Ishikawa (cell line): ENCODE data around the gene SCD5.
A peak's percentile ranks its signal among the peaks of the same experiment; 100 is the strongest.

ENCODE experiments used
- CEBPB ChIP-seq: IDR thresholded peaks from 2 replicates; pipeline ENCODE4 v1.6.1; 2012
- CREB1 ChIP-seq: IDR thresholded peaks from 2 replicates; pipeline ENCODE4 v1.6.1; 2012; ENCODE audit warnings: low read depth
- EGR1 ChIP-seq: IDR thresholded peaks from 2 replicates; pipeline ENCODE4 v1.6.1; 2012
- EP300 ChIP-seq: IDR thresholded peaks from 2 replicates; pipeline ENCODE4 v1.6.1; 2012; ENCODE audit warnings: borderline replicate concordance
- FOXM1 ChIP-seq: IDR thresholded peaks from 2 replicates; pipeline ENCODE4 v1.6.1; 2012; ENCODE audit warnings: low read depth, borderline replicate concordance
- NFIC ChIP-seq: IDR thresholded peaks from 2 replicates; pipeline ENCODE4 v1.6.1; 2012
- RAD21 ChIP-seq: IDR thresholded peaks from 2 replicates; pipeline ENCODE4 v1.6.1; 2012; ENCODE audit warnings: low read depth
- TAF1 ChIP-seq: IDR thresholded peaks from 2 replicates; pipeline ENCODE4 v1.6.1; 2012; ENCODE audit warnings: low read depth, mild to moderate bottlenecking
- TCF12 ChIP-seq: IDR thresholded peaks from 2 replicates; pipeline ENCODE4 v1.6.1; 2012; ENCODE audit warnings: low read depth
- TEAD4 ChIP-seq: IDR thresholded peaks from 2 replicates; pipeline ENCODE4 v1.6.1; 2012
- YY1 ChIP-seq: IDR thresholded peaks from 2 replicates; pipeline ENCODE4 v1.6.1; 2012; ENCODE audit warnings: low read depth
- ZBTB7A ChIP-seq: IDR thresholded peaks from 2 replicates; pipeline ENCODE4 v1.6.1; 2012; ENCODE audit warnings: low read depth
- TF ChIP-seq, protein P1 (sequence below): IDR thresholded peaks from 2 replicates; pipeline ENCODE4 v1.6.1; 2012; ENCODE audit warnings: low read depth, mild to moderate bottlenecking
- TF ChIP-seq, protein P2 (sequence below): IDR thresholded peaks from 2 replicates; pipeline ENCODE4 v1.6.1; 2012
- TF ChIP-seq, protein P3 (sequence below): IDR thresholded peaks from 2 replicates; pipeline ENCODE4 v1.6.1; 2012

The SCD5 gene

DNA sequence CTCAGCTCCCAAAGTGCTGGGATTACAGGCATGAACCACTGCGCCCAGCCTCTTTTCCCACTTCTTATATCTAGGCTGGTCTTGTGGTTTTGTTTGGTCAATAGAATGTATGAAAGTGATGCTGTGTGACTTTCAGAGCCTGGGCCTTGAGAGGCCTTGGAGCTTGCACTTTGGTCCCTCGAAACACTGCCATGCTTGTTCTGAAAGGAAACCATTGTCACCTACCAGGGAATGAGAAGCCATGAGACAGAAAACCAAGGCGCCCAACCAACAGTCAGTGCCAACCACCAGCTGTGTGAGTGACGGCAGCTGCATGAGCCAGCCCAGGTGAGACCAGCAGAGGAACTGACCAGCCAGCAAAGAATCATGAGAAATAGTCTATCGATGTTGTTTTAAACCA, 57.4 kb downstream of the SCD5 start:
- TF ChIP-seq, protein P1, sequence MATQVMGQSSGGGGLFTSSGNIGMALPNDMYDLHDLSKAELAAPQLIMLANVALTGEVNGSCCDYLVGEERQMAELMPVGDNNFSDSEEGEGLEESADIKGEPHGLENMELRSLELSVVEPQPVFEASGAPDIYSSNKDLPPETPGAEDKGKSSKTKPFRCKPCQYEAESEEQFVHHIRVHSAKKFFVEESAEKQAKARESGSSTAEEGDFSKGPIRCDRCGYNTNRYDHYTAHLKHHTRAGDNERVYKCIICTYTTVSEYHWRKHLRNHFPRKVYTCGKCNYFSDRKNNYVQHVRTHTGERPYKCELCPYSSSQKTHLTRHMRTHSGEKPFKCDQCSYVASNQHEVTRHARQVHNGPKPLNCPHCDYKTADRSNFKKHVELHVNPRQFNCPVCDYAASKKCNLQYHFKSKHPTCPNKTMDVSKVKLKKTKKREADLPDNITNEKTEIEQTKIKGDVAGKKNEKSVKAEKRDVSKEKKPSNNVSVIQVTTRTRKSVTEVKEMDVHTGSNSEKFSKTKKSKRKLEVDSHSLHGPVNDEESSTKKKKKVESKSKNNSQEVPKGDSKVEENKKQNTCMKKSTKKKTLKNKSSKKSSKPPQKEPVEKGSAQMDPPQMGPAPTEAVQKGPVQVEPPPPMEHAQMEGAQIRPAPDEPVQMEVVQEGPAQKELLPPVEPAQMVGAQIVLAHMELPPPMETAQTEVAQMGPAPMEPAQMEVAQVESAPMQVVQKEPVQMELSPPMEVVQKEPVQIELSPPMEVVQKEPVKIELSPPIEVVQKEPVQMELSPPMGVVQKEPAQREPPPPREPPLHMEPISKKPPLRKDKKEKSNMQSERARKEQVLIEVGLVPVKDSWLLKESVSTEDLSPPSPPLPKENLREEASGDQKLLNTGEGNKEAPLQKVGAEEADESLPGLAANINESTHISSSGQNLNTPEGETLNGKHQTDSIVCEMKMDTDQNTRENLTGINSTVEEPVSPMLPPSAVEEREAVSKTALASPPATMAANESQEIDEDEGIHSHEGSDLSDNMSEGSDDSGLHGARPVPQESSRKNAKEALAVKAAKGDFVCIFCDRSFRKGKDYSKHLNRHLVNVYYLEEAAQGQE = no peak
- TF ChIP-seq CREB1 (no peak), TCF12 (no peak), EGR1 (no peak), ZBTB7A (no peak), CEBPB (no peak), YY1 (no peak), RAD21 (no peak), TEAD4 (no peak), FOXM1 (no peak), TAF1 (no peak), NFIC (no peak), EP300 (no peak)
- TF ChIP-seq, protein P2, sequence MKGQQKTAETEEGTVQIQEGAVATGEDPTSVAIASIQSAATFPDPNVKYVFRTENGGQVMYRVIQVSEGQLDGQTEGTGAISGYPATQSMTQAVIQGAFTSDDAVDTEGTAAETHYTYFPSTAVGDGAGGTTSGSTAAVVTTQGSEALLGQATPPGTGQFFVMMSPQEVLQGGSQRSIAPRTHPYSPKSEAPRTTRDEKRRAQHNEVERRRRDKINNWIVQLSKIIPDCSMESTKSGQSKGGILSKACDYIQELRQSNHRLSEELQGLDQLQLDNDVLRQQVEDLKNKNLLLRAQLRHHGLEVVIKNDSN = no peak
- TF ChIP-seq, protein P3, sequence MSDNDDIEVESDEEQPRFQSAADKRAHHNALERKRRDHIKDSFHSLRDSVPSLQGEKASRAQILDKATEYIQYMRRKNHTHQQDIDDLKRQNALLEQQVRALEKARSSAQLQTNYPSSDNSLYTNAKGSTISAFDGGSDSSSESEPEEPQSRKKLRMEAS = no peak

DNA sequence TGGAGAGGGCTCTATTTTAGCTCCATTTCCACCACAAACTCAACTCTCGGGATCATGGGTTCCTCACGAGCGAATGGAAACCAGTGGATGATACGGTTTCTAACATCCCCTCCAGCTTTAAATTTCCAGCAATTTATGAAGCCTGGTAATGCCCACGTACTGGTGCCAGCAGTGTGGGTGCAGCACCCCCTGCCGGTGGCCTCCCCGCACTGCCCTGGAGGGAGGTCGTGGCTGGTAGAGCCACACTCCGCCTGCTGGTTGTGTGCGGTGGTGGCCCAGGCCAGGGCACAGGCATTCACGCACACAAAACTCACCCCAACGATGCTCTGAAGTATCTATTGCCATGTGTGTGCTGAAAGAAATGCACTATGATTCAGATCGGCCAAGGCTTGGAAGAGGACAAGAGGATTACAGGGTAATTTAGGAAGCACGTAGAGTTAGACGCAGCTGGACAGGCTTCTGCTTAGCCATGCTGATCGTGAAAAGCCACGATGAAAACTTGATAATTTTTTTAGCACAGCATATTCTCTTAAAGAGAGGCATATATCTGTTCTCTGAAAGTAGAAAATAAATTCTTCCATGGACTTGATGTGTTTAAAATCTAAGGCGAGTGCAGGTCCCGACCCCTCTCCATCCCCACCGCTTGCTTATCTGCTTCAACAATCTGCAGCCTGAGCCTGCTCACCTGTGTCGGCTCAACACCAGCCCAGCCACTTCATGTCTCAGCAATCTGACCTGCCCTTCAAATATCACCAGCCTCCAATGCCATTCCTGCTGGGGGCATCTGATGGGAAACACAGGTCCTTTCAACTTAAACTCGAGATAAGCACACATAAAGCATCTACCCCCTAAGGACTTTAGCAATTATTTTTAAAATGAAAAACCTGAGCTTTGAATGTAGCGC, 59.1 kb downstream of the SCD5 start:
- TF ChIP-seq RAD21 (peak; percentile 65), TCF12 (no peak)
- TF ChIP-seq, protein P2 = no peak

DNA sequence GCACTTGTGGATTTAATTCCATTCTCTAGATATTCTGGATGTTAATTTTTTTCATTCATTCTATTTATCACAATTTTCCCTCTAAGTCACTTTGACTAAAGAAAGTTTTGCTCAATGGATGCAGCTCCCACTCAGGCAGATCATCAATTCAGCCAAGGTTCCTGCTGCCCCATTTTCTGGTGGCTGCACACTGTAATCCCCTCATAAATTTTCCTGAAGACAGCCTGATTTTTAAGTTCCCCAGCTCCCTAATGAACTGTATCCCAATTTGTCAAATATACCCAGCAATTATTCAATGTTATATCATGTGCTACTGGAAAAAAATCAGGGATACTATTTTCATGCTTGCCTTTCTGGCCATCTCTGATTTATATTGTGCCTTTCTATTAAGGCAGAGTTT, 61.2 kb downstream of the SCD5 start:
- TF ChIP-seq, protein P3 = no peak
- TF ChIP-seq EP300 (peak; percentile 65), TCF12 (peak; percentile 76), NFIC (peak; percentile 87), FOXM1 (no peak), CEBPB (no peak), EGR1 (no peak), TEAD4 (peak; percentile 58; the same call in 1 of the 2 replicates), RAD21 (no peak), YY1 (no peak), CREB1 (no peak), TAF1 (no peak), ZBTB7A (no peak)
- TF ChIP-seq, protein P1 = no peak
- TF ChIP-seq, protein P2 = no peak

DNA sequence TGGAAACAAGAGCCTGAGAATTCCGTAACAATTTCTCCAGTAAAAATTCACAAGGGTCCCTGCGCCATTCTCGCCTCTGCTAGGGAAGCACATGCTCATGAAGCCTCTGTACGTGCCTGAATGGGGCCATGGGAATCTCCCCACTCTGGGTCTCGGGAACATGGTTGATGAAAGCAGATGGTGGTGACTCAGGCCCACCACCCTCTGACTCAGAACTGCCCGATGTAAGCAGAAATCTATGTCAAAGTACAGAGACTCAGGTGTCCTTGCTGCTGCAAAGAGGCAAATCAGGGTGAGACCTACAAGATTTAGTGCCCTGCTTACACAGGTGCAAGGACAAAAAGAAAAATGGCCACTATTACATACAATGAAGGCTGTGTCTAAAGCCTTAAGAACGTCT, 65.0 kb downstream of the SCD5 start:
- TF ChIP-seq YY1 (no peak), ZBTB7A (no peak), TAF1 (no peak), EGR1 (no peak), CREB1 (no peak), TCF12 (no peak), NFIC (no peak), TEAD4 (no peak), RAD21 (no peak)
- TF ChIP-seq, protein P2 = no peak
- TF ChIP-seq, protein P3 = no peak
- TF ChIP-seq, protein P1 = no peak
